Activated naive CD4-positive, alpha-beta T cell treated with anti-CD3 and anti-CD28 coated beads, Interleukin-2, amount 10 ng/mL, durations not matched to agents 7 days and 5 days (primary cell): Measurements from ENCODE around the gene CD109.
"Not testable (repeated sequence)": the region's sequence is repeated elsewhere in the genome, so short reads cannot be mapped to it uniquely, and the experiment has no call there.

Experiments
- CTCF ChIA-PET: fragments of 350-600 bp; sonication (Branson Sonifier 250); formaldehyde crosslinking; loops from one replicate; lab custom pipeline; 2021; ENCODE audit warnings: antibody characterized with exemption; lab: Charles Lee
- DNase-seq: peaks from one replicate; pipeline ENCODE4 v3.0.0-alpha.2; 2020
- H3K27ac Mint-ChIP-seq: one replicate; pipeline ENCODE4 v1.8.0; 2021; ENCODE audit warnings: mild to moderate bottlenecking, moderate library complexity, mixed read lengths
- H3K27me3 Mint-ChIP-seq: one replicate; pipeline ENCODE4 v1.8.0; 2021; ENCODE audit warnings: mild to moderate bottlenecking, mixed read lengths
- H3K36me3 Mint-ChIP-seq: one replicate; pipeline ENCODE4 v1.8.0; 2021; ENCODE audit warnings: mixed read lengths
- H3K4me1 Mint-ChIP-seq: one replicate; pipeline ENCODE4 v1.8.0; 2021; ENCODE audit warnings: mixed read lengths
- H3K4me3 Mint-ChIP-seq: one replicate; pipeline ENCODE4 v1.8.0; 2021; ENCODE audit warnings: mild to moderate bottlenecking, moderate library complexity, mixed read lengths
- H3K9me3 Mint-ChIP-seq: one replicate; pipeline ENCODE4 v1.8.0; 2021; ENCODE audit warnings: mixed read lengths

Gene CD109

DNA sequence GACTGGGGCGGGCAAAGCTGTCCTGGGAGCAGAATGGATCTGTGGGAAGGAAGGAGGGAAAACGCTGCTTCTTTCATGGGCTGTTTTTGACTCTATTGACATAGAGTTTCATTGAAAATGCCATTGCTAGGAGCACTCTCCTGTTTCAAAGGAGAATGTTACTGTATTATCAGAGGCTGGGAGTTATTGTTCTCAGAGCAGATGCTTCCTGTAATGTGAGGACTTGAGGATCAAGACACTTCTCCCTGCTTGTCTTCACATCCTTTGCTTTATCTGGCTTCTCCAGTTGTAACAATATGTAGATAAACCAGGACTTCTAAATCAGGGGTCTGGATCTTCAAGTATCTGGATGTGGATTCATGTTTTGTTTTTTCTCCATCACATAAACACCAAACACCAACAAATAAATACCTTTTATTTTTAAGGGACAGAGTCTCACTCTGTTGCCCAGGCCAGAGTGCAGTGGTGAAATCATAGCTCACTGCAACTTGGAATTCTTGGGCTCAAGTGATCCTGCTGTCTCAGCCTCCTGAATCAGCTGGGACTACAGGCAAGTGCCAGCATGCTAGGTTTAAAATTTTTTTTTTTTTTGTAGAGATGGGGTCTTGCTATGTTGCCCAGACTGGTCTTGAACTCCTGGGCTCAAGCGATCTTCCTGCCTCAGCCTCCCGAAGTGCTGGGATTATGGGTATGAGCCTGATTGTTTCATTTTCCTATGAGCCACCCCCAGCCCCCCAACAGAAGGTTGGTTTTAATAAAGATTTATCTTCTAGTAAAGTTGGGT is 3.9 kb downstream of the CD109 start:
- DNase-seq, result no peak
- no peak overlapping the region for H3K4me3 Mint-ChIP-seq
- H3K36me3 Mint-ChIP-seq, result peaks cover 23% of the 10 kb centered on the region
- H3K27me3 Mint-ChIP-seq, result no peaks in the 10 kb centered on the region
- H3K9me3 Mint-ChIP-seq, result no peaks in the 10 kb centered on the region
- H3K27ac Mint-ChIP-seq, result no peak overlapping the region
- CTCF ChIA-PET, result interaction anchor here (0.7 to 2.0 kb wide), 2 partner anchors 33 to 1505 kb away, joined by 5 read pairs; no protein-coding TSS in a partner anchor
- H3K4me1 Mint-ChIP-seq, result peaks cover 35% of the 10 kb centered on the region

DNA sequence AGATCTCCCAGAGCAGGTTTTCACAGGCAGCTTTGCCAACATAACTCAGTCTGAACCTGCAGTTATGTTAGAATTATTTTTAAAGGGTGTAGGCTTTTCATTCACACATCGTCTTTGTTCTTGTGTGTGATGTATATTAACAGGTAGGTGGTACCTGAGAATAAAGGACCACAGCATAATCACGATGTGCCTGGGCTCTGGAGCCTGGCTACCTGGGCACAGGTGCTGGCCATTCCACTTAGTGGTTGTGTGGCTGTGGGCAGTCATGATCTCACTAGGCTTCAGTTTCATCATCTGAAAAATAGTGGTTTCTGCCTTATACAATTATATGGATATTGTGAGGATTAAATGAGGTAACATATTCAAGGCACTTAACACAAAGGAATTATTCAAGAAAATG is 6.4 kb downstream of the CD109 start:
- Mint-ChIP-seq H3K27me3 (no peaks in the 10 kb centered on the region), H3K4me1 (peaks cover 13% of the 10 kb centered on the region), H3K27ac (no peak overlapping the region), H3K4me3 (no peak overlapping the region), H3K36me3 (peaks cover 21% of the 10 kb centered on the region), H3K9me3 (no peaks in the 10 kb centered on the region)
- CTCF ChIA-PET, result interaction anchor here (1.9 kb wide), 1 partner anchor 31 kb away, joined by 5 read pairs; no protein-coding TSS in a partner anchor
- DNase-seq, result no peak

DNA sequence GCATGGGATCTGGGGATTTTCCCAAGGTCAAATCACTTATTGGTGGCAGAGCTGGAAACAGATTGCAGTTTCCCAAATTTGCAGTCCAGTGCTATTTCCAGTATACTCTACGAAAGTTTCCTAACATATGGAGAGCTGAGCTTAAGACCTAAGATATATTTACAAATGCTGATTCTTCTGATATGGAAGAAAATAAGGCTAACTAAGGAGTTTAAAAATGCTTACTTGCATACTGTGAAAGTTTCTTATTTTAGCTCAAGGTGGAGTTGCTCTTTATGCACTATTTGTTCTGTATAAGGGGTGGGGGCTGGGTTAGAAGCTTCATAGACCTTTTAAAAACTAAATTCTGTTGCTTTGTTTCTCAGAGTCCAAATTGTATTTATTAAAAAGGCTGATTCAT is 7.5 kb downstream of the CD109 start:
- Mint-ChIP-seq H3K9me3 (no peaks in the 10 kb centered on the region), H3K4me1 (peaks cover 5% of the 10 kb centered on the region), H3K27me3 (no peaks in the 10 kb centered on the region), H3K4me3 (no peak overlapping the region), H3K27ac (no peak overlapping the region), H3K36me3 (peaks cover 14% of the 10 kb centered on the region)
- CTCF ChIA-PET, result interaction anchor here (1.9 kb wide), 1 partner anchor 30 kb away, joined by 5 read pairs; no protein-coding TSS in a partner anchor
- DNase-seq, result no peak

DNA sequence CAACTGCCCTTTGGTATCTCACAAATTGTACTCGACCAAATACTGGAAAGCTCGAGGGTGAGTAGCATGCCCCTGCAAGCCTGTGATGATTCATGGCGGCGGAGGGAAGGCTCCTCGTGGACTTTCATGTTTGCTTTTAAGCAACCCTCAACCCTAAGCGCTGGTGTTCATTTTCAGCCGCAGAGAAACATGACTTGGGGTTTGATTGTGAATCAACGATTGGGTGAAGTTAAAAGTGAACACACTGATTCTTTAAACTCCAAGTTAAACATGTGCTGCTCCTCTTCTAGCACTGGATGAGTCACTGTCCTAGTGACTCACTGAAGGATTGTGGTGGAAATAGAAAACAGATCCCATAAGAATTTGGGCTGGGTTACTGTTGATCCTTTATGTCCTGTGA is 8.3 kb downstream of the CD109 start:
- CTCF ChIA-PET, result no interaction called here
- Mint-ChIP-seq H3K4me1 (peaks cover 3% of the 10 kb centered on the region), H3K9me3 (no peaks in the 10 kb centered on the region), H3K36me3 (peaks cover 13% of the 10 kb centered on the region), H3K27ac (no peak overlapping the region), H3K27me3 (no peaks in the 10 kb centered on the region), H3K4me3 (no peak overlapping the region)
- no peak for DNase-seq

DNA sequence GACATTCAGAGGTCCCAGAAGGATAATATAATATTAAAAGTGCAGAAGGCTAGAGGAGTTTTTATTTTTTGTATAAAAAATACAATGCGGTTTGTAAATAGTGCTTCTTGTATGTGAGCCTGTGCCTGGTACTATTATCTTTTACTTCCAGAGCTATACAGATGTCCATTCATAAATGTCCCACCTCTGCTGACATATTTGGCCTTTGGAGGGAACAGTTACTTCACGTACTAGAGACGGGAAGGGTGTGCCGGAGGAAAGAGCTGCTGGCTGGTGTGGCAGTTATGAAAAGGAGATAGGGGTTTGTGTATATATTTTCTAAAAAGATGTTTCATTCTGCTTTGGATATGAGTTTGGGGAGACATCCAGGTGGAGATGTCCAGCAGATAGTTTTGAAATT is 8.8 kb downstream of the CD109 start:
- Mint-ChIP-seq H3K4me1 (no peaks in the 10 kb centered on the region), H3K27me3 (no peaks in the 10 kb centered on the region), H3K27ac (no peak overlapping the region), H3K36me3 (peaks cover 11% of the 10 kb centered on the region), H3K4me3 (no peak overlapping the region), H3K9me3 (no peaks in the 10 kb centered on the region)
- DNase-seq, result no peak
- CTCF ChIA-PET, result interaction anchor here (1.0 kb wide), 1 partner anchor 28 kb away, joined by 5 read pairs; no protein-coding TSS in a partner anchor

DNA sequence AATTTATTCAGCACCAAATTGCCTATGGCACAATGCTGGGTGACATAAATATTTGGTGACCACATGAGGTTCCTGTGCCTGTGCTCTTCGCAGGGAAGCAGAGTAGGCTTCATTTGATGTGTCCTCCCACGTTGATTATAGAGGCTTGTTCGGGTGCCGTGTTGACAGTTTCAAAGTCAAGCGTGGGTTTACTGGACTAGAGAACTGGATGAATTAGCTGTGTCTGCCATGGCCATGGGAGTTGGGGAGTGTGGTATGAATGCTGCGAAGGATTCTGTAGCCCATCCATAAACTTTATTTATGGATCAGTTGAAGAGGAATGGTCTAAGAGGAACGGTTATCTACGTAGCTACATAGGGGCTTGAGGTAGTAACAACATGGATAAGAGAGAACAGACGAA is 11.0 kb downstream of the CD109 start:
- CTCF ChIA-PET, result interaction anchor here (0.7 to 1.3 kb wide), 3 partner anchors 26 to 54 kb away, joined by 3 to 5 read pairs (median 4); no protein-coding TSS in a partner anchor
- Mint-ChIP-seq H3K9me3 (no peaks in the 10 kb centered on the region), H3K27ac (no peak overlapping the region), H3K27me3 (no peaks in the 10 kb centered on the region), H3K36me3 (peaks cover 9% of the 10 kb centered on the region), H3K4me3 (no peak overlapping the region), H3K4me1 (no peaks in the 10 kb centered on the region)
- DNase-seq, result no peak

DNA sequence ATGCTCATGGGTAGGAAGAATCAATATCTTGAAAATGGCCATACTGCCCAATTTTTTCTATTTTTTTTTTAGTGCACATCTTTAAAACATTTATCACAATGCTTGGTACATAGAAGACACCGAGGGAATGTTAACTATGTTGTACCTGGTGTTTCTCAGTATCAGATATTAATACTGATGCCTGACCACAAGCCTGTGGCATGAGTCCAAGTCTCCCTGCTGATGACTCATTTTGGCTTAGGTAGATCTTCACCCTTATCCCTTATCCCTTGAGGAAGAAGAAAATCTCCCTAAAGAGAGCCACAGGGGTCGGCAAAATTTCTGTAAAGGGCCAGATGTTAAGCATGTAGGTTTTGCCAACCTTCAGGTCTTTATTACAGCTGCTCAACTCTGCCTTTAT is 14.5 kb downstream of the CD109 start:
- Mint-ChIP-seq H3K27ac (no peak overlapping the region), H3K4me1 (peaks cover 21% of the 10 kb centered on the region), H3K36me3 (peaks cover 6% of the 10 kb centered on the region), H3K4me3 (no peak overlapping the region), H3K27me3 (no peaks in the 10 kb centered on the region), H3K9me3 (no peaks in the 10 kb centered on the region)
- DNase-seq, result no peak
- CTCF ChIA-PET, result no interaction called here

DNA sequence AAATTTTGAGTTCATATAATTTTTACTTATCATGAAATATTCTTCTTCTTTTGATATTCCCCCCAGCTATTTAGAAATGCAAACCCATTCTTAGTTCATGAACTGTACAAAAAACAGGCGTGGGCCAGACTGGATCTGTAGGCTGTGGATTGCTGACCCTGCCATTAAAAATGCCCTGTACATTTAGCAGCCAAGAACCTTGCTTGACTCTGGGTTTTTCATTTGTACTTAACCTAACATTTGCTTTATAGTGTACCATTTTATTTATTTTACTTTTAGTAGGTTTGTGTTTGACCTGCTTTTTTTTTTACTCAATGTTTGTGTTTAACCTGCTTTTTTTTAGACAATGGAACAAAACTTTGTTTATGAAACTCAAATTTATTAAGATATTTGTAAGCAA is 14.9 kb downstream of the CD109 start:
- Mint-ChIP-seq H3K9me3 (no peaks in the 10 kb centered on the region), H3K4me1 (peaks cover 21% of the 10 kb centered on the region), H3K36me3 (peaks cover 6% of the 10 kb centered on the region), H3K27ac (no peak overlapping the region), H3K4me3 (no peak overlapping the region), H3K27me3 (no peaks in the 10 kb centered on the region)
- DNase-seq, result no peak
- CTCF ChIA-PET, result no interaction called here

DNA sequence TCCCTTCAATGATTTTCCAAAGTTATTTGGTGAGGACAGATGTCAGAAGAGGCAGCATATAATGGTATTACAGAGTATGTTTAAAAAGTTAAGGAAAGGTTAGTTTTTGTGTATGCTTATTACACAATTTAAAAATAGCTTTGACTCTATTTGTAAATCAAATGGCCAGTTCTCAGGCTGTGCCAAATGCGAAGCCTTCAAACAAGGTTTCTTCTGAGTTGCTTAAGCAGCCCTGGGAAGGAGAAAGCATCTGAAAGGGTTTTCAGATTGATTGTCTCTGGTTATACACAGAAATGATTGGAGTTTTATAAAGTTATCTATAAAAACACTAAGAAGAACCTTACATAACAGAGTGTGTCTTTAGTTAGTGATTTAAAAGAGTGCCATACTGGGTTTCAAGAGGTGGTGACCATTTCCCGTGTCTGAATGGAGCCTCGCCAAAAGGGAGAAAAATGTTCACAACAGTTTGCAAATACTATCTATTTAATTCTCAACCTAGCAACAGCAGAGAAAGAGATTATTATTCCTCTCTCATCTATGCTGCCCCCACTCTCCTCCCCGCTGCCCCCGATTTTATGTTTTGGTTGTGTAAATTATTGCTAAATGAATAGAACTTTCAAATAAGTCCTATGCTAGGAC is 16.7 kb downstream of the CD109 start:
- no peak for DNase-seq
- no peak overlapping the region for H3K4me3 Mint-ChIP-seq
- peaks cover 6% of the 10 kb centered on the region for H3K36me3 Mint-ChIP-seq
- no peak overlapping the region for H3K27ac Mint-ChIP-seq
- CTCF ChIA-PET, result interaction anchor here (2.3 to 3.4 kb wide), 2 partner anchors 20 to 37 kb away, joined by 7 to 21 read pairs; no protein-coding TSS in a partner anchor
- no peaks in the 10 kb centered on the region for H3K27me3 Mint-ChIP-seq
- no peaks in the 10 kb centered on the region for H3K9me3 Mint-ChIP-seq
- peaks cover 21% of the 10 kb centered on the region for H3K4me1 Mint-ChIP-seq

DNA sequence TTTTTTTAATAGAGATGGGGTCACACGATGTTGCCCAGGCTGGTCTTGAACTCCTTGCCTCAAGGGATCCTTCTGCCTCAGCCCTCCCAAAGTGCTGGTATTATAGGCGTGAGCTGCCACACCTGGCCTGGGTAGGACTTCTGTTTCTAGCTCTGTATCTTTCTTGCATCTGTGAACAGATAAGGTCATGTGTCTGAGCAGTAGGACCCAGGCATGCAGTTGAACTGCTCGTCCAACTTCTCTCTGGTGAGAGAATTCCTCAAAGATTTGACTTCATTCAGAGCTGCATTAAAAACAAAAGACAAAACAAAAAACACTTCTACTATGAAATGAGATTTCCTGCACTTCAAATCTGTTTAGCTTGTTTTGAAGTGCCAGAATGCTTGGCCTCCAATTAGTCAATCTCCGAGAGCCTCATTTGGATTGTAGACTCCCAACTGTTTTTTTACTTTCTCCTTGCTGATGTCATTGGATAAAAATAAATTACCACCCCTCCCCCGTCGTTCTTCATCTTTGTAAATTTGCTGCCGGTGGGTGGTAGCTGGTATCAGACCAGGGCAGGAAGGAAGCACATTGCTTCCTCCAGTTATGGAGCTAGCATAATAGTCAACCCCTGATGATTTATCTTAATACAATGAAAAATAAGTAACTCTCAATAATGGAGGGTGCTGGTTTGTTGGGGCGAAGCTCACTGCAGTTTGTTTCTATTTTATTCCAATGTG is 17.6 kb downstream of the CD109 start:
- peaks cover 21% of the 10 kb centered on the region for H3K4me1 Mint-ChIP-seq
- H3K36me3 Mint-ChIP-seq, result peaks cover 6% of the 10 kb centered on the region
- H3K27ac Mint-ChIP-seq, result no peak overlapping the region
- DNase-seq, result peak; percentile 31
- H3K27me3 Mint-ChIP-seq, result no peaks in the 10 kb centered on the region
- H3K9me3 Mint-ChIP-seq, result no peaks in the 10 kb centered on the region
- CTCF ChIA-PET, result interaction anchor here (1.6 to 3.4 kb wide), 3 partner anchors 10 to 38 kb away, joined by 4 to 21 read pairs (median 7); no protein-coding TSS in a partner anchor
- H3K4me3 Mint-ChIP-seq, result no peak overlapping the region

DNA sequence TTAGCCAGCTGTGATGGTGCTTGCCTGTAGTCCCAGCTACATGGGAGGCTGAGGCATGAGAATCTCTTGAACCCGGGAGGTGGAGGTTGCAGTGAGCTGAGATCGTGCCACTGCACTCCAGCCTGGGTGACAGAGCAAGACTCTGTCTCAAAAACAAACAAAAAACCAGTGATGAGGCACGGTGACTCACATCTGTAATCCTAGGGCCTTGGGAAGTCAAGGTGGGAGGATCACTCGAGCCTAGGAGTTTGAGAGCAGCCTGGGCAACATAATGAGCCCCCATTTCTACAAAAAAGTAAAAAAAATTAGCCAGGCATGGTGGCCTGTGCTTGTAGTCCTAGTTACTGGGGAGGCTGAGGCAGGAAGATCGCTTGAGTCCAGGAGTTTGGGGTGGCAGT is 19.1 kb downstream of the CD109 start:
- not testable (repeated sequence) for H3K9me3 Mint-ChIP-seq, H3K27ac Mint-ChIP-seq, H3K4me3 Mint-ChIP-seq, H3K27me3 Mint-ChIP-seq, DNase-seq, H3K36me3 Mint-ChIP-seq
- CTCF ChIA-PET, result interaction anchor here (1.6 to 3.4 kb wide), 3 partner anchors 8 to 40 kb away, joined by 4 to 21 read pairs (median 7); no protein-coding TSS in a partner anchor
- H3K4me1 Mint-ChIP-seq, result peaks cover 21% of the 10 kb centered on the region

DNA sequence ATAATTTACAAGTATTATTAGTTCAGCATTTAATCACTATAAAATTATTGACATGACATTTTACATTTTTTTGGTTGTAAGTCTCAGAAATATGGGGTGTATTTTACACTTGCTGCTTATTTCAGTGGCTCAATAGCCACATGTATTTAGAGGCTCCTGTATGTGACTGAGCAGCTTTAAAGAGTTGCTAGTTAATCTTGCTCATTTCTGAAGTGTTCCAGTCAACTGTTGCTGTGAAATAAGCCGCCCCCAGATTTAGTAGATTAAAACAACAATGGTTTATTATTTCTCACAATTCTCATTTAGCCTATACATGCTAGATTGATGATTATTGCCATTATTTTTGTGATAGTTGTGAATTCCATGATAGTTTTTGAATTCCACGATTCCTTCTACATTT is 23.0 kb downstream of the CD109 start:
- H3K9me3 Mint-ChIP-seq, result no peaks in the 10 kb centered on the region

DNA sequence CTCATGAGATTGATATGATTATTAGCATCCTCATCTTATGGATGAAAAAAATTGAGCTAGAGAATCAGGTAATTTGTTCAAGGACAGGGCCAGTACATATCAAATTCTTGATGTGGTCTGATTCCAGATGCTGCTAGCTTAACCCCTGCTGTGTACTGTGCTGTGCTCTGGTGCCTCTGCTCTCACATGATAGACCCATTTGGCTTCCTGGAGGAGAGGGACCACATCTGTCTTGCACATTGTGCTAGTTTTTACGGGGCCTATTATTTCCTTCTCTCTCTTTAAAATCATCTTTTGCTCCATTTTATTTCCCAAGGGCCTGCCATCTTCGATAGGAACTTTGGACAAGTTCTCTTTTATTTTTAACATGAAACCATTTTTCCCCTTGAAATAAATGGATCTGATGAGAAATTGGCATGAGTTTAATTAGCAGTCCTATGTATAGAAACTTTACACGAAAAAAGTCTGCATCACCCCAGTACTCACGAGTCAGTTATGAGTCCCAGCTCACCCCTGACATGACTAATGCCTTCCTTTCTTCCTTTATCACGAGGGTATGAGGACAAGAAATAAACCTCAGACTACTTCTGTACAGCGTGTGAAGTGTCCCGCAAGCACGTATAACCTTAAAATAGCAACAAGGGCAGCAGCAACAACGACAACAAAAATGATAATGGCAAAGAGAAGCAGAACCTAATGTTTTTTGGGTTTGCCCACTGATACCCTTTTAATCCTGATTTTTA is 26.5 kb downstream of the CD109 start:
- Mint-ChIP-seq H3K27me3 (no peaks in the 10 kb centered on the region), H3K27ac (peak overlapping the region; percentile 47), H3K9me3 (no peaks in the 10 kb centered on the region), H3K36me3 (no peaks in the 10 kb centered on the region), H3K4me3 (no peak overlapping the region), H3K4me1 (peaks cover 23% of the 10 kb centered on the region)
- DNase-seq, result no peak
- CTCF ChIA-PET, result interaction anchor here (1.4 to 4.5 kb wide), 2 partner anchors 10 to 1486 kb away, joined by 5 to 23 read pairs; no protein-coding TSS in a partner anchor

More for the DNA sequence above, 23.0 kb downstream of the CD109 start:
- Mint-ChIP-seq H3K27ac (no peak overlapping the region), H3K4me3 (no peak overlapping the region), H3K27me3 (no peaks in the 10 kb centered on the region), H3K4me1 (peaks cover 21% of the 10 kb centered on the region), H3K36me3 (peaks cover 3% of the 10 kb centered on the region)
- CTCF ChIA-PET, result no interaction called here
- DNase-seq, result no peak
